ENCODE data around the gene SLC30A9. TPM values are rescaled to one million over a fixed set of nuclear protein-coding genes. Genes with fewer than 3 reads are reported as not detected.

Gene SLC30A9
- total and polyA plus RNA-seq, 2 donors (not counting 3 experiments of a cell fraction or from before 2014, with no cell fraction given), result 24.5 to 40.6 TPM

- BruUV-seq (replicated peaks), result no TSS peak
- H3K36me3 ChIP-seq (ENCODE audit: control insufficient read depth in 2 of 2, extremely low read depth in 1 of 2, insufficient read depth in 2 of 2, low read length in 2 of 2), result peaks cover 6 to 19% of the 10 kb centered on the region in 2 experiments
- no peak overlapping the region for H3K4me2 ChIP-seq (ENCODE audit: insufficient read depth, low read length)
- H3K9ac ChIP-seq (replicated peaks; ENCODE audit: extremely low read depth, insufficient read depth, low read length), result no peak overlapping the region
- H3K27ac ChIP-seq (ENCODE audit: insufficient read depth, low read depth, low read length), result no peak overlapping the region
- no peak for DNase-seq (ENCODE audit: low read depth, low spot score)
- ChIA-PET POLR2A (no interaction called here), CTCF (interaction anchor here (1.5 kb wide), 1 partner anchor 14 kb away, joined by 4 read pairs; no protein-coding TSS in a partner anchor)
- H3K4me3 ChIP-seq (replicated peaks in 1 of 3; ENCODE audit: insufficient read depth in 1 of 3, low read depth in 1 of 3, low read length in 3 of 3), result no peak overlapping the region
- peaks cover 5% of the 10 kb centered on the region for H3K79me2 ChIP-seq (ENCODE audit: control insufficient read depth, insufficient read depth, low read length)
- H3K4me1 ChIP-seq (ENCODE audit: control insufficient read depth, extremely low read depth, insufficient read depth, low read length), result no peaks in the 10 kb centered on the region
- intact Hi-C loops (cut with micrococcal nuclease), result no loop called here
- no peaks in the 10 kb centered on the region for H3K27me3 ChIP-seq (ENCODE audit: control insufficient read depth in 2 of 2, insufficient read depth in 2 of 2, low read length in 2 of 2)
- no peaks in the 10 kb centered on the region for H3K9me3 ChIP-seq (replicated peaks; ENCODE audit: control insufficient read depth, insufficient read depth, low read length)
- H3K9me1 ChIP-seq (replicated peaks; ENCODE audit: control insufficient read depth, extremely low read depth, insufficient read depth, low read length), result no peaks in the 10 kb centered on the region
- no peak for FAIRE-seq
- H4K20me1 ChIP-seq (replicated peaks; ENCODE audit: control insufficient read depth, extremely low read depth, insufficient read depth, low read length), result peaks cover 2% of the 10 kb centered on the region
- TF ChIP-seq POLR2AphosphoS5 (IDR thresholded peaks at IDR 0.05; ENCODE audit: insufficient read depth, low read depth, low read length) (no peak), GATA2 (IDR thresholded peaks at IDR 0.05; ENCODE audit: insufficient read depth, insufficient read length, low read depth, low read length) (no peak), FOS (IDR thresholded peaks at IDR 0.05; ENCODE audit: borderline replicate concordance, insufficient read depth, low read length) (no peak), MAX (IDR thresholded peaks at IDR 0.05; ENCODE audit: insufficient read depth, insufficient read length) (no peak), POLR2A (IDR thresholded peaks at IDR 0.05; ENCODE audit: low read depth, low read length) (no peak), MYC (IDR thresholded peaks at IDR 0.05; ENCODE audit: low read depth, low read length) (no peak), JUN (IDR thresholded peaks at IDR 0.05; ENCODE audit: borderline replicate concordance, insufficient read depth, insufficient read length, low read depth) (no peak), CTCF (IDR thresholded peaks at IDR 0.05; ENCODE audit: extremely low read depth in 1 of 2, insufficient read depth in 1 of 2, low read depth in 1 of 2, low read length in 2 of 2) (no peak), EZH2 (IDR thresholded peaks at IDR 0.05; ENCODE audit: borderline replicate concordance, low read depth, low read length, severe bottlenecking) (no peak)
- dilution Hi-C loops (cut with MboI; ENCODE audit: extremely low pct_ligation_motif_present, low sequenced_read_pairs), result no loop called here
- no peak overlapping the region for H2AFZ ChIP-seq (ENCODE audit: low read depth, low read length)
Measured at GRCh38 chr4:41949531-41949930, 40.8 kb upstream of the SLC30A9 start.

Measured in endothelial cell of umbilical vein (primary cell).